Lower leg skin (tissue), 3 donors: ENCODE measurements around the gene THSD4.

Source experiments
- POLR2A ChIP-seq, 2 donors: fragments of 450-650 bp; IDR thresholded peaks; one replicate each; pipeline ENCODE4 v1.6.1; 2016 to 2017; ENCODE audit warnings: antibody characterized with exemption in 2 of 2, mild to moderate bottlenecking in 1 of 2, moderate library complexity in 1 of 2
- TF ChIP-seq, protein P1 (sequence below), 3 donors: fragments of 450-650 bp; IDR thresholded peaks; one replicate each; pipeline ENCODE4 v1.5.1; 2016; ENCODE audit warnings: antibody characterized with exemption in 3 of 3, mild to moderate bottlenecking in 3 of 3, moderate library complexity in 2 of 3

DNA sequence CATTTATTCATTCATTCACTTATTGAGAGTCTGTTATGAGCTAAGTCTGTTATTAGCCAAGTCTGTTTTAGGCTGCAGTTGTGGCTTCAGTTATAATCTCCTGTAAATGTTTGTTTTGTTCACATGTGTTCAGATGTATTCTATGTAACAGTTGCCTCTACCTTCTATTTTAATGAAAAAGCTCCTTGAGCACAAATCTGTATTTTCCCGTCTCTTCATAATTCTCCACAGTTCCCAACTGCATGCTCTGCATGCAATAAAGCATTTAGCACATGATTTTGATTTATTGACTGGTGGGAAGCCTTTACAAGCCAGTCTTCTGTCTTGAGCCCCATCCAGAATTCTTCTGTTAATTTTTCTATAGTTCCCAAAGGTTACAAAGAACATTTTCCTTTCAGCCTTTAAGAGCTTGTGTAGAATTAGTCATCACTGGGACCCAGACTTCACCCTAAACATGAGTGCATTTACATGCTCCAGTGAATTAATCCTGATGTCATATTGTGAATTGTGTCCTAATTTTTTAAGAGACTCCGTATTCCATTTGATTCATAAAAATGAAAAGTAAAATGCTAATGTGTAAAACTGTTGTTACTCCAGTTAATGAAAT is 572.7 kb downstream of the THSD4 start:
- TF ChIP-seq, protein P1, sequence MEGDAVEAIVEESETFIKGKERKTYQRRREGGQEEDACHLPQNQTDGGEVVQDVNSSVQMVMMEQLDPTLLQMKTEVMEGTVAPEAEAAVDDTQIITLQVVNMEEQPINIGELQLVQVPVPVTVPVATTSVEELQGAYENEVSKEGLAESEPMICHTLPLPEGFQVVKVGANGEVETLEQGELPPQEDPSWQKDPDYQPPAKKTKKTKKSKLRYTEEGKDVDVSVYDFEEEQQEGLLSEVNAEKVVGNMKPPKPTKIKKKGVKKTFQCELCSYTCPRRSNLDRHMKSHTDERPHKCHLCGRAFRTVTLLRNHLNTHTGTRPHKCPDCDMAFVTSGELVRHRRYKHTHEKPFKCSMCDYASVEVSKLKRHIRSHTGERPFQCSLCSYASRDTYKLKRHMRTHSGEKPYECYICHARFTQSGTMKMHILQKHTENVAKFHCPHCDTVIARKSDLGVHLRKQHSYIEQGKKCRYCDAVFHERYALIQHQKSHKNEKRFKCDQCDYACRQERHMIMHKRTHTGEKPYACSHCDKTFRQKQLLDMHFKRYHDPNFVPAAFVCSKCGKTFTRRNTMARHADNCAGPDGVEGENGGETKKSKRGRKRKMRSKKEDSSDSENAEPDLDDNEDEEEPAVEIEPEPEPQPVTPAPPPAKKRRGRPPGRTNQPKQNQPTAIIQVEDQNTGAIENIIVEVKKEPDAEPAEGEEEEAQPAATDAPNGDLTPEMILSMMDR (IDR thresholded peaks at IDR 0.05) = no peak
- TF ChIP-seq POLR2A (IDR thresholded peaks at IDR 0.05) = no peak
